Amygdala (tissue), 56 donors: ENCODE measurements around the gene TESK1.
"Not testable (repeated sequence)": the region's sequence is repeated elsewhere in the genome, so short reads cannot be mapped to it uniquely, and the experiment has no call there.

Source experiments
- DNase-seq, 56 donors: peaks; one replicate each; lab custom pipeline; 2025; lab: John Stamatoyannopoulos, UW

Gene TESK1

DNA sequence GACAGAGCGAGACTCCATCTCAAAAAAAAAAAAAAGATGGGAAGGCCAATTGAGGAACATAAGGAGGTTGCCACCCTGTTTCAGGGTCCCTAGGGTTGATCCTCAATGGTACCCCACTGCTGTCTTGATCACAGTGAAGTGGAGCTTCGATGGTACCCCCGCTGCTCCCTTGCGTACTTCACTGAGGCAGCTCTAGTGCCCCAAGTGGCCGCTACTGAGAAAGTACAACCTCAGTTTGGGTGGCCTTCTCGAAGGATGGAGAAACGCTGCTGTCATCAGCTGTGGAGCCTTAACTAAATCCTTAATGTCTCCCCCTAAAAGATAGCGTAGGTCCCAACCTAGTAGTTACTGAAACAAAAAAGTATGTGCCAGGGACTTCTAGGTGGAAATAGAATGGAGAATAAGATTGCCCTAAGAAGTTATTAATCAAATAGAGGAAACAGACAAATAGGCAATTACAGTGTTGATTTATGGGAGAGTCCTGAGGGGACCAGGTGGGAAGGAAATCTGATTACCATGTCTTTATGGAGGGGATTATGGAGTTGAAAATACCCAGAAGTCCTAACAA lies 6.3 kb downstream of the TESK1 start:
- peak in 17 of 56 donors; percentile 17 to 55 (median 29) for DNase-seq

DNA sequence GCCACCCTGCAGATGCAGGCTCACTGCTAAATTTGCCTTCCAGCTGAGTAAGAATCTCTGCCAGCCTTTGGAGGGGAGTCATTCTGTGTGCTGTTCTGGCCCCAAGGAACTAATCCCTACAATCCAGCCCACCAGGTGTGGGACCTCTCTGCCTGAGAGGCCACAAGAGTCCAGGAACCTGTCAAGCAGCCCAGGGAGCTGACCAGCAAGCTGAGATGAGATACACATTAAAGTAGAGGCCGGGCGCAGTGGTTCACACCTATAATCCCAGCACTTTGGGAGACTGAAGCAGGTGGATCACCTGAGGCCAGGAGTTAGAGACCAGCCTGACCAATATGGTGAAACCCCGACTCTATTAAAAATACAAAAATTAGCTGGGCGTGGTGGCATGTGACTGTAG lies 7.0 kb downstream of the TESK1 start:
- not testable (repeated sequence) for DNase-seq

DNA sequence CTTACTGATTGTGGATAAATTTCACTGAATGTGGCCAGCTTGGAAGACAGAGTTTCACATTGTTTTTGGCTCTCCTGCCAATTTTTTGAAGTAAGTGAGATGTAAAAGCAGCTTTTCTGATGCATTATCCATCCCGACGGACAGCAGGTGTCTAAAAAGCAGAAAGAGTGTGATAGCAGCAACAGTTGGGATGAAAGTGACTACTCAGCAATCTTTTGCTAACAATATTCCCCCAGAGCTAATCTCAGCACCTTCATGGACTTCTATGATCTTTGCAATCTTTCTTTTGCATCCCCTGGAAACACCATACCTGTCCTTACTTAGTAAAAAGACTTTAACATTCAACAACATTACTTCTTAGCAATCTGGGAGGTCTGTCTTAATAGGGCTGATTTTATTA lies 7.8 kb downstream of the TESK1 start:
- DNase-seq, result no peak

DNA sequence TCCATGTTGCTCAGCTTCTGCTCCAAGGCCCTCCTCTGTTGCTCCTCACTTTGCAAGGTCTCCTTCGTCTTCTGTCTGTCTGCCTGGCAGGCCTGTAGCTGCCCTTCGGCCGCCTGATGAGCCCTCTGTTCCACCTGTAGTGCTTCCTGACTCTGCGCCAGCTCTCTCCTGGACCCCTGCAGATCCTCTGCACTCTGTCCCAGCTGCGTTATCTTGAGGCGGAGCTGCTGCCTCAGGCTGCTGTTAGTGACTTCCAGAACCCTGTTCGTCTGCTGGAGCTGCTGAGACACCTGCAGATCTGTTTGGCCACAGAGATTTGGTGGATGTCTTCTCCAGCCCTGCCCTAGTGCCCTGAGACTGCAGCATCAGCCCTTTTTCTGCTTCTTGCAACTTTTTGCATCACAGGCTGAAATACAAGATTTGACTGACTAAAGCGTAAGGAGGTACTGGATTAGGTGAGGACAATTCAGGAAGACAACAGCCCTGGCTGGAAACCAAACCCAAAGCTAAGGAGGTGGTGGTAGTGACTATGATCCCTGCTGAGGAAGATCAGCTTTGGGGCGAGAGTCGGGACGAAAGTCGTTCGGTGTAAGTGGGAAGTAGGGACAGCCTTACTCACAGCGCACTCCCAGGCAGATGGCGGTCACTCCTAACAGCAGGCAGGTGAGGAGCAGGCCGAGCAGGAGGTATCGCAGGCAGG lies 11.1 kb downstream of the TESK1 start:
- DNase-seq, result no peak

DNA sequence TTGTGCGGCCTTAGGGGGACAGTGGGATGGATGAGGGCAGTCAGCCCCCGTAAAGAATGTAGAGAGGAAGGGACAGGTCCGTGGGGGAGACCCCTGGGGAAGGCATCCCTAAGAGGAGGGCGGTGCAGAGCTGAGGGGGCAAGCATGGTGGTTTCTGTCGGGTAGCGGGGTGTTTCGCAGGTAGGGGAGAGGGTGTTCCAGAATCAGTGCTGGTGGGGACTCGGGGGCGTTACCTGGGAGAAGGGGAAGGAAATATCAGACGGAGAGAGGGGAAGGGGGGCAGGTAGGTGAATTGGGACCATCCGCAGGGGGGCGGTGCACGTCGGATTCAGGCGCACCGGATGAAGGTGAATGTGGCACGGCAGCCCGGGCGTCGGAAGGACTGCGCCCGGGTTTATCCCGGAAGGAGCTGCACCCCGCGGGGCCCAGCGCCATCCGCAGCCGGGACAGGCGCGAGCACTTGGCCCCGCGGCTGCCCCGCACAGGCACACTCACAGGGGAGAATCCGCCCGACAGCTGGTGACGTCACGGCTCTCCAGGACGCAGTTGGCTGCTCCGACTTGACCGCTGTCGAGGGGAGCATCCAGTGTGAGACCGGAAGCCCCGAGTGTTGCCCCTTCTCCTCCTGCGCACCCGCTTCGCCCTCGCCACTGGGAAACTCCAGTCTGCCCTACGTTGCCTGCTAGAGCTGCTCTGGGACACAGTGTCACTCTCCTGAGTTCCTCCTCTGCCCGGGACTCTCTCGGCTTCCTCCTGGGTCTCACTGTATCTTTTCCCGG lies 11.8 kb downstream of the TESK1 start:
- peak in 11 of 56 donors; percentile 6 to 47 (median 29) for DNase-seq

DNA sequence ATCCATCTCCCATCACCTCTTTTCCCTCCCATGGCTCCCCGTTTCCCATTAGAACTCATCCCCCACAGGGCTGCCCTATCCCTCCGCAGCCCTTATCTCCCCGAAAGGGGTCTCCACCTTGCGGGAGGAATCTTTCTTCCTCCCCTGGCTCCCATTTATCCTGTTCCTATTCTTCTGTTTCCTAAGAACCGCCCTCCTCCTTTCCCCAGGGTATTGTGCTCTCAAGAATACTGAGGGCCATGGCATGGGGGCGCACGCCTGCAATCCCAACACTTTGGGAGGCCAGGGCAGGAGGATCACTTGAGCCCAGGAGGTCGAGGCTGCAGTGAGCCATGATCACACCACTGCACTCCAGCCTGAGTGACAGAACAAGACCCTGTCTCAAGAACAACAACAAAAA lies 12.5 kb downstream of the TESK1 start:
- DNase-seq, result no peak

DNA sequence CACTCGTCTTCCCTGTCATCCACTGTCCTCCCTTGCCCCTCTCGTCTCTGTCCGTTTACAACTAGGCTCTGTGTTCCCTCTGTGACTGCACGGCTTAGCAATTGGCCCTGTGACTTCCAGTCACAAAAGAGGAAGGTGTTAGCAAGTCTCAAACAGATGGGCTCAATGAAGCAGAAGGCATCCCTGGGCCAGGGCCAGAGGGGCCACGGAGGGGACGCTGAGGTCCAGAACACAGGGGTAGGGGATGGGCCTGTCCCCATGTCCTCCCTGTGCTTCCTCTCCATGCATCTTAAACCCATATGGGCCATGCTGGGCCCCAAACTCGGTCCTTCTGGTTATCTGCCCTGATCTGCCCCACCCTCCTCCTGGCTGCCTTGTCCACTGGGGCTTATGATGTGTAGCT lies 13.3 kb downstream of the TESK1 start, which contains the start of gene CD72:
Gene CD72 (minus strand): TSS at position 89 of the 403 bp plus-strand sequence. CDS start 110 bp downstream, outside the sequence.
- DNase-seq, result no peak

DNA sequence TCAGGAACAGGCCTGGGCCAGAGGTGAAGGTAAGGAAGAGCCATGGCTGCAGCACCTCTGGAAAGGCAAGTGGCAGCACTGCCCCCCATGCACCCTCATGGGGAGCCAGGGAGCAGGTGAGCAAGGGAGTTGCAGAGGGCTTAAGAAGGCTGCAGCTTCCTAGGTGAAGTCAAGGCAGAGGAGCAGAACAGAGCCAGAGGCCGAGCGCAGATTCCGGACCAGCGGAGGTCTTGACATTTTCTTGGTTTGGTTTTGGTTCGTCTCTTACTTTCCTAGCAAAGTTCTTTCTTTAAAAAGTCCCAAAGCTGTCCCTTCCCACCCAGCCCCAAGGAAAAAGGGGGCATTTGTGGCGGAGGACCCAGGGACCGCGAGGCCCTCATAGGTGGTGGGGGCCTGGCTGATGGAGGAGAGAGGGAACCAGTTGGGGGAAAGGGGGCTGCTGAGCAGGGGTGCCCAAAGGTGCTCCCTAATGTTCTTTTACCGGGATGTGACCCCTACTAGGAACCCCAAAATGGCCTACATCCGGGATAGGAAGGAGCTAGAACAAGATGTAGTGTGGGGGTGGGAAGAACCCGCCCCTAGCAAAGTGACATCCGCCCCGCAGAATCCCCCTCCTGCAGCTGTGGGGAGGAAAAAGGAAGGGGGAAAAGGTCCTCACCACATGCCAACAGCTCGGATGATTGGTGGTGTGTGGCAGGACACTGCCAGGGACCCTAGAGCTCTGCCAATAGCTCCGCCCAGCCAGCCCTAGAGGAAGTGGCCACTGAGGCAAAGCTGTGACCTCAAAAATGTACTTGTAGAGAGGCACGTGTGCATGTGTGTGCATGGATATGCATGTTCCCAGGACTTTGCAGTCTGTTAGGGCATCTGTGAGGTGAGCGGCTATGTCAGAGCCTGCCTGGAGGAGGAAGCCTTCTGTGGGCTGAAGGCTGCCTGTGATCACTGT lies 14.1 kb downstream of the TESK1 start:
- no peak for DNase-seq

DNA sequence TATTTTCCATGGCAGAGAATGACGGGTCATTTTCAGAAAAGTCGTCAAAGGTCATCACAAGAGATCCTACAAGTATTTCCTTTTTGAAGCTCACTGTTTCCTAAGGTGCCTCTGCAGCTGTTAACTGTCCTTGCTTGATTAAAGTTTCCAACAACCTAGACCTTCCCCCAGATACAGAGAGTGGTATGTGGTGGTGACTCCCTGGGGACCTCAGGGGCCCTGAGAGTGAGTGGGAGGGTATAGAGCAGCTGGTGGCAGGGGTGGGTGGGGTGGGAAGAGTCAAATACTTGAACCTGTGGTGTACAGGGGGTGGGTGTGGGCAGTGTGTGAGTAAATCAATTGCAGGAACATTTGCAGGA lies 14.7 kb downstream of the TESK1 start:
- no peak for DNase-seq

DNA sequence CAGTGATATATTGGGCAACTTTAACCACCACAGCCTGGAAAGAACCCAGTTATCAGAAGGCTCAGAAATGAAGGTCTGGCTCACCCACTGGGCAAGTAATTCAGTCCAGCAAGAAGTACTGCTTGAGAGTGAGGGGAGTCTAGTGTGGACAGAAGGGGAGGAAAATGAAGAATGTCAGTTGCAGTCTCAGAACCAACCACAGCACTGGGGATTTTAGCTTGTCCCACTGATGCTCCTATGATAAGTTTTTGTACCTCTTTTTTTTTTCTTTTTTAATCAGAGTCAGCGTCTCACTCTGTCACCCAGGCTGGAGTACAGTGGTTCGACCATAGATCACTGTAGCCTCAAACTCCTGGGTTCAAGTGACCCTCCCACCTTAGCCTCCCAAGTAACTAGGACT lies 22.5 kb downstream of the TESK1 start:
- DNase-seq, result no peak

DNA sequence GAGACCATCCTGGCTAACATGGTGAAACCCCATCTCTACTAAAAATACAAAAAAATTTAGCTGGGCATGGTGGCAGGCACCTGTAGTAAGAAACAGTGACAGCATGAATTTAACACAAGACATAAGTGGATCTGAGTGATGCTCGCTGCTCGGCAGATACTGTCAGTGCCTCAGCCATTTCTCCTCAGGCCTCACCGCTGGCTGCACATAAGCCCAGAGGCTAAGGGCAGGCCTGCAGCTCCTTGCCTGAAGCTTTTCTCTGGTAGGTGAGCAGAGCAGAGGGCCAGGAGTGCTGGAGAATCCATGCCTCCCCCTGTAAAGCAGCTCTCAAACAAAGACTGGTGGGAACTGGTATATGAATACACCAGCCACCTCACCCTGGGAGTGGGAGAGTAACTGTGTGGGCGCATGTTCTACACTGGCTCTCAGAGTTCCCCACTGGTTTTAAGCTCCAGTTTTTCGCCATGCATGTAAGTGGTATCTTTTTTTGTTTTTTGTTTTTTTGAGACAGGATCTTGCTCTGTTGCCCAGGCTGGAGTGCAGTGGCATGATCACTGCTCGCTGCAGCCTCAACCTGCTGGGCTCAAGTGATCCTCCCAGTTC lies 23.4 kb downstream of the TESK1 start:
- no peak for DNase-seq

DNA sequence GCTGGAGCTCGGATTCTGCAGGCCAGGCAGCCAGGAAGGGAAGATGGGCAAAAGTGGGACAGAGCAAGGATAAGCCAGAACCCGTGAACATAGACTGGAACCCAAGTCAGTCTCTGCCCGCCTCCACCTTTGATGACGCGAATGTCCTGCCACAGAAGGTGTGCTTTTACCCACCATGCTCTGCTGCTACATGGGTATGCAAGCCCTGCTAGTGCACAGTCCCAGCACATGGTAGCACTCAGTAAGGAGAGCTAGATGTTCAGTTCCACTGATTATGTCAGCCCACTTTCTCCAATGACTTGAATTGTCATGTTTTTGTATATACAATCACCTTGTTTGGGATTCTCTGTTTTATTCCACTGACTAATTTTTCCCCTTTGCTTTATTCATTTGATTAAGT lies 24.5 kb downstream of the TESK1 start:
- no peak for DNase-seq

DNA sequence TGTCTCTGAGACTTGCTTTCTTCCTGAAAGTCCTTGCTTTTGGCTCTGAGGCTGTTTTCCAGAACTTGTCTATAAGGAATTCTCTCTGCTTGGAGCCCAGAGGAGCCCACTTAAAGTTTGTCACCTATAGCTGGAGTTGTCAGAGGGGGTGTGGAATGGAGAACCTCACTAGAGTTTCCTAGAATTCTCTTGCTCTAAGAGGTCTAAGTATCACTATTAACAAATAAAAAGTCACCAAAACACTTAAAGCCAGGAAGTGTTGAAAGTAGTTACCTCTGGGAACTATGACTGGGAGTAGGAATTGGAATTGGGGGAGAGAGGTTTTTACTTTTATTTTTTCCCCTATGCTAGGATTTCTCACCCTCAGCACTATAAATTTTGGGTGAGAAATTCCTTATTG lies 30.7 kb downstream of the TESK1 start:
- no peak for DNase-seq

DNA sequence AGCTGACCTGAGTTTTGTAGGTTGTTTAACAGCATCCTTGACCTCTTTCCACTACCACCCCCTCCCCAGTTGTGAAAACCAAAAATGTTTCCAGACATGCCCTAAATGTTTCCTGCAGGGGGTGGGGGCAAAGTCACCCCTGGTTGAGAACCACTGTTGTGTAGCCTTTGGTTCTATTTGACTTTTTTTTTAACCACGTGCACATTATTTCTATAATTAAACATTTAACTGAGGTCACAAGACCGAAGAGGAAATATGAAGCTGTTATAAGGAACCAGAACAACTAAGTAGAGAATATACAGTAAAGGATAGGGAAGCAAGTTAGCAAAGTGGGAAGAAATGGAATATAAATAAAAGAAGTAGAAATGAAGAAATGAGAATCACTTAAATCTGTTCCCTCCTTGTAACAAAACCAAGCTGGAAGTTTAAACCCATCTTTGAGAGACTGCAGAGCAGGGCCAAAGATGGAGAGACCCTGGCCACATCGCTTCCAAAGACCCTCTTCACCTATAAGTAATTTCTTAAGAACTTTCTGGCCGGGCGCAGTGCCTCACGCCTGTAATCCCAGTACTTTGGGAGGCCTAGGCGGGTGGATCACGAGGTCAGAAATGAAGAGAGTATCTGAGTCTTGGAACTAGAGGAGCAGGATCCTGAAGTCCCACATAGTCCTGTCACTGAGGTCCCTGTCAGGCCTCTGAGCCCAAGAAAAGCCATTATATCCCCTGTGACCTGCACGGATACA lies 31.2 kb downstream of the TESK1 start:
- no peak for DNase-seq

DNA sequence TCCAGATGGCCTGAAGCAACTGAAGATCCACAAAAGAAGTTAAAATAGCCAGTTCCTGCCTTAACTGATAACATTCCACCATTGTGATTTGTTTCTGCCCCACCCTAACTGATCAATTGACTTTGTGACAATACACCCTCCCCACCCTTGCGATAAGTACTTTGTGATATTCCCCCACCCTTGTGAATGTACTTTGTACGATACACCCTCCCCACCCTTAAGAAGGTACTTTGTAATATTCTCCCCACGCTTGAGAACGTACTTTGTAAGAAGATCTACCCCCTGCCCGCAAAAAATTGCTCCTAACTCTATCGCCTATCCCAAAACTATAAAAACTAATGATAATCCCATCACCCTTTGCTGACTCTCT lies 31.8 kb downstream of the TESK1 start:
- not testable (repeated sequence) for DNase-seq

DNA sequence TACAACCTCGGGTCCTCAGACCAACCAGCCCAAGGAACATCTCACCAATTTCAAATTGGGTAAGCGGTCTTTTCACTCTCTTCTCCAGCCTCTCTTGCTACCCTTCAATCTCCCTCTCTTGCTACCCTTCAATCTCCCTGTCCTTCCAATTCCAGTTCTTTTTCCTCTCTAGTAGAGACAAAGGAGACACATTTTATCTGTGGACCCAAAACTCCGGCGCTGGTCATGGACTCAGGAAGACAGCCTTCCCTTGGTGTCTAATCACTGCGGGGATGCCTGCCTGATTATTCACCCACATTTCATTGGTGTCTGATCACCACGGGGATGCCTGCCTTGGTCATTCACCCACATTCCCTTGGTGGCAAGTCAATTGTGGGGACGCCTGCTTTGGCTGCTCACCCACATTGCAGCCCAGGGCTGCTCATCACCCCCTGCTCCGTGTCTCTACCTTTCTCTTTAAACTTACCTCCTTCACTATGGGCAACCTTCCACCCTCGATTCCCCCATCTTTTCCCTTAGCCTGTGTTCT lies 32.4 kb downstream of the TESK1 start:
- DNase-seq, result not testable (repeated sequence)

DNA sequence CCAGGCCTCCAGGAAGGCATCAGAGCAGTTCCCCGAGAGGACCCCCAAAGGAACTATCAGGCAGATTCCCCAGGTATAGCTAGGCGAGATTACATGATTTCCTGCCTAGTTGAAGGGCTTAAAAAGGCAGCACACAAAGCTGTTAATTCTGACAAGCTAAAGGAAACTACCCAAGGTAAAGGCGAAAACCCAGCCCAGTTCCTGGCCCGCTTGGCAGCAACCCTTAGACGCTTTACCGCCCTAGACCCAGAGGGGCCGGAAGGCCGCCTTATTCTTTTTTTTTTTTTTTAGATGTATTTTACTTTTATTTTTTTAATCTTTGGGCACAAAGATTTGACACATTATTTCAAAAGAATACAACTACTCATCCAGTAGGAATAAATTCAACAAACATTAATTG lies 33.7 kb downstream of the TESK1 start:
- not testable (repeated sequence) for DNase-seq

DNA sequence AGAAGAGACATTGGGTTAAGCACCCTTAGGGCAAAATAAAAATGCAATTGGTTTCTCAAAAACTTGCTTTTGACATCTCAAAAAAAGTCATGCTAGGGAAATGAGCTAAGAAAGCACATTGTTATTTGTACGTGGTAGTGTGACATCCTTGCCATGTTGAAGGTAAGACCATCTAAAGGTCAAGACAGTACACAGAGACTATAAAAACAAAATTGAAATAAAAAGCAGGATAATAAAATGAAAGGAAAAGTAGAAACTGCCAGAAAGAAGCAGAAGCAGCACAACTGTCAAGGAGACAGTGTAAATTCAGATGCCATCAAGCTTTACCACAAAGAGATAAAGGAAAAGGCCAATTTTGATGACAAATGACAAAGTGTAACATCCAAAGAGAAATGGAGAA lies 34.2 kb downstream of the TESK1 start:
- not testable (repeated sequence) for DNase-seq

DNA sequence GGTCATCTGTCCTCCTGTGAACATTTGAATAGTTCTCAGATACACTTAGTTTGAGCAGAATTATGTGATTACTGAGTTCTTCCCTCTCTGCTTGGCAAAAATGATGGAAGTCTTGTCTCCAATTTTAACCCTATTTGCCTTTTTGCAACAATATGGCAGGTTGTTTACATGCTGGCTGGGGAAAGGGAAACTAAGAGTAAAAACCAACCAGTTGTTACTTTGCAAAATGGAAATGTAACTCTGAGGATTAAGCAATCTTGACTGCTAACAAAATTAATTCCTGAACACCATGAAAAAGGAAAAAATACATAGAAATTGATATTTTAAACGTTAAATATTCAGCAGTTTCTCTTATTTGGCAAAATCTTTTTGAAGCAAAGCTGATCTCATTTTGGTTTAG lies 34.6 kb downstream of the TESK1 start:
- DNase-seq, result no peak
